K562 (cell line): Measurements from ENCODE around the gene SRSF11.

Experiments
- BMI1 ChIP-seq: fragments of 150-350 bp; IDR thresholded peaks from 2 replicates; pipeline ENCODE4 v1.6.1; 2014; ENCODE audit warnings: low read length
- EZH2 ChIP-seq: IDR thresholded peaks from 2 replicates; pipeline ENCODE4 v1.6.1; 2012; ENCODE audit warnings: low read depth, mild to moderate bottlenecking, inconsistent platforms, low read length, borderline replicate concordance
- HDAC6 ChIP-seq: IDR thresholded peaks from 2 replicates; pipeline ENCODE4 v1.6.1; 2012; ENCODE audit warnings: low read depth, mild to moderate bottlenecking, control low read depth, inconsistent platforms, low read length, moderate library complexity
- KAT2B ChIP-seq: IDR thresholded peaks from one replicate; pipeline ENCODE4 v1.6.1; 2012; ENCODE audit warnings: low read depth, mild to moderate bottlenecking, control low read depth, inconsistent platforms, low read length, moderate library complexity
- KLF16 ChIP-seq: IDR thresholded peaks from 2 replicates; pipeline ENCODE4 v1.6.1; 2016; ENCODE audit warnings: antibody characterized with exemption
- NRF1 ChIP-seq, 2 experiments: fragments of 450-650 bp; IDR thresholded peaks in 1 of 2; conservative IDR thresholded peaks in 1 of 2; 2 replicates each; pipeline ENCODE4 v1.6.1; 2014; ENCODE audit warnings: mild to moderate bottlenecking in 2 of 2
- U2AF2 ChIP-seq: fragments of 200-400 bp; formaldehyde crosslinking; optimal IDR thresholded peaks from 2 replicates; pipeline ENCODE3; 2017; ENCODE audit warnings: low read depth, mild to moderate bottlenecking, low read length
- TF ChIP-seq, protein P1 (sequence below), 3 experiments: IDR thresholded peaks in 2 of 3; conservative IDR thresholded peaks in 1 of 3; 2 replicates each; pipeline ENCODE4 v1.5.1; 2011 to 2012; ENCODE audit warnings: low read length in 3 of 3, mild to moderate bottlenecking in 3 of 3, control low read depth in 2 of 3, improper control_type of control experiment in 1 of 3, inconsistent platforms in 1 of 3, low read depth in 1 of 3, mixed read lengths in 1 of 3, moderate library complexity in 1 of 3; ENCODE audit not compliant: insufficient read depth in 2 of 3
- TF ChIP-seq, protein P2 (sequence below): fragments of 250-450 bp; sonication (Bioruptor Pico); IDR thresholded peaks from 2 replicates; pipeline ENCODE4 v1.8.0; 2022; ENCODE audit warnings: inconsistent platforms
- TF ChIP-seq, protein P3 (sequence below): fragments of 250-450 bp; sonication (Bioruptor Pico); IDR thresholded peaks from 2 replicates; pipeline ENCODE4 v1.5.0; 2021; ENCODE audit warnings: mild to moderate bottlenecking, borderline replicate concordance
- TF ChIP-seq, protein P4 (sequence below): sonication (generic); formaldehyde crosslinking; IDR thresholded peaks from 2 replicates; pipeline ENCODE4 v1.4.0; 2020; ENCODE audit warnings: mild to moderate bottlenecking, missing genetic modification reagents

DNA sequence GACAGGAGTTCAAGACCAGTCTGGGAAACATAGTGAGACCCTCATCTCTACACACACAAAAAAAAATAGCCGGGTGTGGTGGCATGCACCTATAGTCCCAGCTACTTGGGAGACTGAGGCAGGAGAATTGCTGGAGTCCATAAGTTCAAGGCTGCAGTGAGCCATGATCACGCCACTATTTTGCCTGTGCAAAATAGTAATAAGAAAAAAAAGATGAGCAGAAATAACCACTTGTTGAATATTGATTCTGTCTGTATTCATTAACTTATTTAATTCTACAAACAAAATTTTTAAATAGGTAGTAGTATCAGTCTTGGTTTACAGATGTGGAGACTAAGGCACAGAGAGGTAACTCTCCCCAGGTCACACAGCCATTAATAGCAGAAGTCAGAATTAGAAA, 32.7 kb upstream of the SRSF11 start:
- TF ChIP-seq, protein P1, sequence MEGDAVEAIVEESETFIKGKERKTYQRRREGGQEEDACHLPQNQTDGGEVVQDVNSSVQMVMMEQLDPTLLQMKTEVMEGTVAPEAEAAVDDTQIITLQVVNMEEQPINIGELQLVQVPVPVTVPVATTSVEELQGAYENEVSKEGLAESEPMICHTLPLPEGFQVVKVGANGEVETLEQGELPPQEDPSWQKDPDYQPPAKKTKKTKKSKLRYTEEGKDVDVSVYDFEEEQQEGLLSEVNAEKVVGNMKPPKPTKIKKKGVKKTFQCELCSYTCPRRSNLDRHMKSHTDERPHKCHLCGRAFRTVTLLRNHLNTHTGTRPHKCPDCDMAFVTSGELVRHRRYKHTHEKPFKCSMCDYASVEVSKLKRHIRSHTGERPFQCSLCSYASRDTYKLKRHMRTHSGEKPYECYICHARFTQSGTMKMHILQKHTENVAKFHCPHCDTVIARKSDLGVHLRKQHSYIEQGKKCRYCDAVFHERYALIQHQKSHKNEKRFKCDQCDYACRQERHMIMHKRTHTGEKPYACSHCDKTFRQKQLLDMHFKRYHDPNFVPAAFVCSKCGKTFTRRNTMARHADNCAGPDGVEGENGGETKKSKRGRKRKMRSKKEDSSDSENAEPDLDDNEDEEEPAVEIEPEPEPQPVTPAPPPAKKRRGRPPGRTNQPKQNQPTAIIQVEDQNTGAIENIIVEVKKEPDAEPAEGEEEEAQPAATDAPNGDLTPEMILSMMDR (IDR thresholded peaks at IDR 0.05 in 2 of 3, conservative IDR thresholded peaks at IDR 0.05 in 1 of 3; ENCODE audit: insufficient read depth in 2 of 3, low read depth in 1 of 3, low read length in 3 of 3), result no peak
- TF ChIP-seq U2AF2 (no peak), HDAC6 (no peak), BMI1 (no peak), KAT2B (no peak), NRF1 (conservative IDR thresholded peaks at IDR 0.05 in 1 of 2, IDR thresholded peaks at IDR 0.05 in 1 of 2) (no peak), EZH2 (no peak), KLF16 (no peak)
- TF ChIP-seq, protein P2, sequence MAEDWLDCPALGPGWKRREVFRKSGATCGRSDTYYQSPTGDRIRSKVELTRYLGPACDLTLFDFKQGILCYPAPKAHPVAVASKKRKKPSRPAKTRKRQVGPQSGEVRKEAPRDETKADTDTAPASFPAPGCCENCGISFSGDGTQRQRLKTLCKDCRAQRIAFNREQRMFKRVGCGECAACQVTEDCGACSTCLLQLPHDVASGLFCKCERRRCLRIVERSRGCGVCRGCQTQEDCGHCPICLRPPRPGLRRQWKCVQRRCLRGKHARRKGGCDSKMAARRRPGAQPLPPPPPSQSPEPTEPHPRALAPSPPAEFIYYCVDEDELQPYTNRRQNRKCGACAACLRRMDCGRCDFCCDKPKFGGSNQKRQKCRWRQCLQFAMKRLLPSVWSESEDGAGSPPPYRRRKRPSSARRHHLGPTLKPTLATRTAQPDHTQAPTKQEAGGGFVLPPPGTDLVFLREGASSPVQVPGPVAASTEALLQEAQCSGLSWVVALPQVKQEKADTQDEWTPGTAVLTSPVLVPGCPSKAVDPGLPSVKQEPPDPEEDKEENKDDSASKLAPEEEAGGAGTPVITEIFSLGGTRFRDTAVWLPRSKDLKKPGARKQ (CRISPR knock-in tag), result no peak
- TF ChIP-seq, protein P3, sequence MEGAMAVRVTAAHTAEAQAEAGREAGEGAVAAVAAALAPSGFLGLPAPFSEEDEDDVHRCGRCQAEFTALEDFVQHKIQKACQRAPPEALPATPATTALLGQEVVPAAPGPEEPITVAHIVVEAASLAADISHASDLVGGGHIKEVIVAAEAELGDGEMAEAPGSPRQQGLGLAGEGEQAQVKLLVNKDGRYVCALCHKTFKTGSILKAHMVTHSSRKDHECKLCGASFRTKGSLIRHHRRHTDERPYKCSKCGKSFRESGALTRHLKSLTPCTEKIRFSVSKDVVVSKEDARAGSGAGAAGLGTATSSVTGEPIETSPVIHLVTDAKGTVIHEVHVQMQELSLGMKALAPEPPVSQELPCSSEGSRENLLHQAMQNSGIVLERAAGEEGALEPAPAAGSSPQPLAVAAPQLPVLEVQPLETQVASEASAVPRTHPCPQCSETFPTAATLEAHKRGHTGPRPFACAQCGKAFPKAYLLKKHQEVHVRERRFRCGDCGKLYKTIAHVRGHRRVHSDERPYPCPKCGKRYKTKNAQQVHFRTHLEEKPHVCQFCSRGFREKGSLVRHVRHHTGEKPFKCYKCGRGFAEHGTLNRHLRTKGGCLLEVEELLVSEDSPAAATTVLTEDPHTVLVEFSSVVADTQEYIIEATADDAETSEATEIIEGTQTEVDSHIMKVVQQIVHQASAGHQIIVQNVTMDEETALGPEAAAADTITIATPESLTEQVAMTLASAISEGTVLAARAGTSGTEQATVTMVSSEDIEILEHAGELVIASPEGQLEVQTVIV (CRISPR knock-in tag), result no peak
- TF ChIP-seq, protein P4, sequence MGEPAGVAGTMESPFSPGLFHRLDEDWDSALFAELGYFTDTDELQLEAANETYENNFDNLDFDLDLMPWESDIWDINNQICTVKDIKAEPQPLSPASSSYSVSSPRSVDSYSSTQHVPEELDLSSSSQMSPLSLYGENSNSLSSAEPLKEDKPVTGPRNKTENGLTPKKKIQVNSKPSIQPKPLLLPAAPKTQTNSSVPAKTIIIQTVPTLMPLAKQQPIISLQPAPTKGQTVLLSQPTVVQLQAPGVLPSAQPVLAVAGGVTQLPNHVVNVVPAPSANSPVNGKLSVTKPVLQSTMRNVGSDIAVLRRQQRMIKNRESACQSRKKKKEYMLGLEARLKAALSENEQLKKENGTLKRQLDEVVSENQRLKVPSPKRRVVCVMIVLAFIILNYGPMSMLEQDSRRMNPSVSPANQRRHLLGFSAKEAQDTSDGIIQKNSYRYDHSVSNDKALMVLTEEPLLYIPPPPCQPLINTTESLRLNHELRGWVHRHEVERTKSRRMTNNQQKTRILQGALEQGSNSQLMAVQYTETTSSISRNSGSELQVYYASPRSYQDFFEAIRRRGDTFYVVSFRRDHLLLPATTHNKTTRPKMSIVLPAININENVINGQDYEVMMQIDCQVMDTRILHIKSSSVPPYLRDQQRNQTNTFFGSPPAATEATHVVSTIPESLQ (CRISPR knock-in tag), result no peak
